ENCODE data around the gene EHD4.

GRCh38 chr15:41935566-41936020, 36.8 kb downstream of the EHD4 start:
- TF ChIP-seq, protein P1, sequence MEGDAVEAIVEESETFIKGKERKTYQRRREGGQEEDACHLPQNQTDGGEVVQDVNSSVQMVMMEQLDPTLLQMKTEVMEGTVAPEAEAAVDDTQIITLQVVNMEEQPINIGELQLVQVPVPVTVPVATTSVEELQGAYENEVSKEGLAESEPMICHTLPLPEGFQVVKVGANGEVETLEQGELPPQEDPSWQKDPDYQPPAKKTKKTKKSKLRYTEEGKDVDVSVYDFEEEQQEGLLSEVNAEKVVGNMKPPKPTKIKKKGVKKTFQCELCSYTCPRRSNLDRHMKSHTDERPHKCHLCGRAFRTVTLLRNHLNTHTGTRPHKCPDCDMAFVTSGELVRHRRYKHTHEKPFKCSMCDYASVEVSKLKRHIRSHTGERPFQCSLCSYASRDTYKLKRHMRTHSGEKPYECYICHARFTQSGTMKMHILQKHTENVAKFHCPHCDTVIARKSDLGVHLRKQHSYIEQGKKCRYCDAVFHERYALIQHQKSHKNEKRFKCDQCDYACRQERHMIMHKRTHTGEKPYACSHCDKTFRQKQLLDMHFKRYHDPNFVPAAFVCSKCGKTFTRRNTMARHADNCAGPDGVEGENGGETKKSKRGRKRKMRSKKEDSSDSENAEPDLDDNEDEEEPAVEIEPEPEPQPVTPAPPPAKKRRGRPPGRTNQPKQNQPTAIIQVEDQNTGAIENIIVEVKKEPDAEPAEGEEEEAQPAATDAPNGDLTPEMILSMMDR (IDR thresholded peaks at IDR 0.05; ENCODE audit: poor library complexity) = no peak
- no peak for TF ChIP-seq EZH2 (IDR thresholded peaks at IDR 0.05; ENCODE audit: borderline replicate concordance)

Measured in hepatocyte (in vitro differentiated cells).